GM21367 (cell line): ENCODE measurements around the gene GNS.
"Not testable (repeated sequence)": the region's sequence is repeated elsewhere in the genome, so short reads cannot be mapped to it uniquely, and the experiment has no call there.

Experiments used
- ATAC-seq: cut with Tn5 transposase; IDR thresholded peaks from one replicate; pipeline ENCODE4 v1.9.1; 2021; ENCODE audit not compliant: unreplicated experiment

GNS gene

DNA sequence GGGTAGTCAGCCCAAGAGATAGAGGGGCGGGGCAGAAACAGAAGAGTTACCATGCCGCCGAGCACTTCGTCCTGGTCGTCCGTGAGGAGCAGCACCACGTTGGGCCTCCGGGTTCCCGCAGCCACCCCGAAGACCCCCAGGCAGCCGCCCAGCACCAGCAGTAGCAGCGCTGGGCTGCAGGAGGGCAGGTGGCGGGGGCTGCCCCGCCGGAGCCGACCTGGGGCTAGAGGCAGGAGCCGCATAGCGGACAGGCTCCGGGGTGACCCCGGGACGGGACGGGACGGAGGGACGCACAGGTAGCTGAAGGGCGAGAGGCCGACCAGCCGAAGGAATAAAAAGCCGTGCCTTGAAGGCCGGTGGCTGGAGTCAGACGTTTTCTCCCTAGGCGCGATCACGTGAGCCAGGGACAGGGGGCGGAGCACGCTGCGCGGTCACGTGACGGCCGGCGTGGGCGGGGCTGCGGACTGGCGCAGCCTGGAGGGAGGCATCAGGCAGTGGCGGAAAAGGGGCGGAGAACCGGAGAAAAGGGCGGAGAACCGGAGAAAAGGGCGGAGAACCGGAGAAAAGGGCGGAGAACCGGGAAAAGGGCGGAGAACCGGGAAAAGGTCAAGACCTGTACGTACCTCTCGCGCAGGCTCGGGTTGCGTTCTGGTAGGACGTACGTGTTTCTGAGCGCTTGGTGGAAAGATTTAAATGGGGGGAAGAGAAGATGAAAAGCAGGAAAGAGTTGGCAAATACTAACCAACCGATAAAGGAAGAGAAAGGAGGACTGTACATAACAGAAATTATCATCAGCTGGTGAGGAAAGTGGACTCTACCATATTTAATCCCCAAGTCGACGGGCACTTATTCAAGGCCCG is at the start of gene GNS:
Gene GNS (minus strand): TSS at position 372 of the 860 bp plus-strand sequence. CDS start 130 bp downstream, at position 242.
- ATAC-seq: peak; percentile 72

DNA sequence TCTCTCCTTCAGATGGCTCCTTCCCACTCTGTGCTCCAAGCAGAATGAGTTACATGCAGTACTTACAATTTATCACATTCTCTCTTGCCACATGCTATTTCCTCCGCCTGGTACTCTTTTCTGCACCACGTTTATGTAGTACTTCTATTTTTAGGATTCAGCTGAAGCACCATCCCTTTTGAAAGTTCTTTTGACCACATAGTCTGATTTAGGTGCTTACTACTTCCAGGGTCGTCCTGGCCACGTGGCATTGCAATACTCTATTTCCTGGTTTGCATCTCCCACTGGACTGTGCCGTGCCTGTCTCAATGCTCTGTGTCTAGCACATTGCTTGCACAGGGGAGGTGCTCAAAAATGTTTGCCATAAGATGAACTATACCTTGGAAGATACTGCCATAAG is 48.9 kb upstream of the GNS start:
- ATAC-seq: peak; percentile 60

DNA sequence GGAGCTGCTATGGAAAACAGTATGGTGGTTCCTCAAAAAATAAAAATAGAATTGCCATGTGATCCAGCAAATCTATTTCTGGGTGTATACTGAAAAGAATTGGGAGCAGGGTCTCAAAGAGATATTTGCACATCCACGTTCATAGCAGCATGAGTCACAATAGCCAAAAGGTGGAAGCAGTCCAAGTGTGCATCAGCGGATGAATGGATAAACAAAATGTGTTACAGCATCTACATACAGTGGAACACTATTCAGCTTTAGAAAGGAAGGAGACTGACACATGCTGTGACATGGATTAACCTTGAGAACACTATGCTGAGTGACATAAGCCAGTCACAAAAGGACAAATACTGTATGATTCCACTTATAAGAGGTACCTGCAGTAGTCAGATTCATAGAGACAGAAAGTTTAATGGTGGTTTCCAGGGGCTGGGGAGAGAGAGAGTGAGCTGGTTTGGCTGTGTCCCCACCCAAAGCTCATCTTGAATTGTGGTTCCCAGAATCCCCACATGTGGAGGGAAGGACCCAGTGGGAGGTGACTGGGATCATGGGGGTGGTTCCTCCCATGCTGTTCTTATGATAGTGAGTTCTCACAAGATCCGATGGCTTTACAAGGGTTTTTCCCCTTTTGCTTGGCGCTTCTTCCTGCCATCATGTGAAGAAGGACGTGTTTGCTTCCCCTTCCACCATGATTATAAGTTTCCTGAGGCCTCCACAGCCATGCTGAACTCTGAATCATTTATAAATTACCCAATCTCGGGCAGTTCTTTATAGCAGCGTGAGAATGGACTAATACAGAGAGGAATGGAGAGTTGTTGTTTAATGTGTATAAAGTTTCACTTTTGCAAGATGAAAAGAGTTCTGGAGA is 47.6 kb upstream of the GNS start:
- ATAC-seq: no peak

DNA sequence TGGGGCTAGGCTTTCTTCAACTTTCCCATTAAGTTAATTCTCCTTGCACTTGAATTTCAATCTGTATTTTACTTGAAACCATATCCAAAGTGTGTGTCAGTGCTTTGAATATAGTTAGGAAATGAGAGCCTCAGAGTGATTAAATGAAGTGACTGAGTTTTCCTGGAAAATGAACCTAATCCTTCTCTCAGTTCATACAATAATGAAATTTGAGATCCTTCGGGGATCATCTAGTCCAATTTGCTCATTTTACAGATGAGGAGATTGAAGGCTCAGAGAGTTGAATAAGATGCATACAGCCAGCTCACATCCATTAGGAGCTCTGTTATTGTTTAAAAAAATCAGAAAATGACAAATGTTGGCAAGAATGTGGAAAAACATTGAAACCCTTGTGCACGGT is 47.0 kb upstream of the GNS start:
- no peak for ATAC-seq

DNA sequence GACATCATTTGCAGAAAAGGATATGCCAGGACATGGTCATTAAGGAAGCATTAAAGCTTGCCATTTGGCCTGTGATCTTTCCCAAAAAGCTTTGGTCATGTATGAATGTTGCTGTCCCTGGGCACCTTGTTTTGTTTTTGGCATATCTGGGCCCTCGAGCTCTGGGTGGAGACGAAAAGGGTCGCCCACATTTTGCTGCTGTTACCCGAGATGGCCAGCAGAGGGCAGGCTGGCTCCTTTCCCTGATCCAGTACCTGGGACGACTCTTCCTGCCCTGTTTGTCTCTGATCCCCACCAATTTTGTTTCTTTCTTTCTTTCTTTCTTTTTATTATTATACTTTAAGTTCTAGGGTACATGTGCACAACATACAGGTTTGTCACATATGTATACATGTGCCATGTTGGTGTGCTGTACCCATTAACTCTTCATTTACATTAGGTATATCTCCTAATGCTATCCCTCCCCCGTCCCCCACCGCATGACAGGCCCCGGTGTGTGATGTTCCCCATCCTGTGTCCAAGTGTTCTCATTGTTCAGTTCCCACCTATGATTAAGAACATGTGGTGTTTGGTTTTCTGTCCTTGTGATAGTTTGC is 43.1 kb upstream of the GNS start:
- ATAC-seq: not testable (repeated sequence)

DNA sequence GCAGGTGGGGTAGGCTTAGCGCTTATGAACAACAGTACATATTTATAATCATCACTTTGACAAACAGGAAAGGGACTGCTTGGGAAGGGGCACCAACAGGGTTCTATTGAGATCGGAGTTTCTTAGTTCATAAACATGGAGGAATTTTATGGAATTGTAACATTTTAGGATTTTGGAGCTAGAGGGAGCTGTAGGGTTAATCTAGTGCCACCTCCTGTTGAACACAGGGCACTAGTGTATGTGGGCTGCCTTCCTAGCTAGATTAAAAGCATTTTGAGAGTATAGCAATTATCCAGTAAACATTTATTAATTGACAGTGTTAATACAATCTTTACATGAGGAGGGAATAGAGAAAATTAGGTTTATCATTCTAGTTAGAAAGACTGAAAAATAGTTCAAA is 42.2 kb upstream of the GNS start:
- no peak for ATAC-seq

DNA sequence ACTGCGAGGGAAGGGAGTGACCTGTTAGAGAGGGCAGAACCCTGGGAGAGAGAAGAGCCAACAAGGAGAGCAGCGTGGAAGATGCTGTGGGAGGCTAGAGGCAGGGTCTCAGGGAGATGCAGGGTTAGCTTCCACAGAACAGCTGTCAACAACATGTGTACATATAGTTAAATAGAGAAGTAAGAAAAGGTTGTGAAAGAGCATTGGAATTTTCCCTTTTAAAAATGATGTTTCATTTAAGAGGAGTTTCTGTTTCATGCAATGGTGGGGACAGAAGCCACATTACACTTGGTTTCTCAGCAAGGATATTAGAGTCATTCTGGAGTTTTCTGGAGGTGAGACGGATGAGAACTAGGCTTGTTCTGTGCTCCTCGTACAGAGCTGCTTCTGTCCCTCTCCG is 41.4 kb upstream of the GNS start:
- ATAC-seq: peak; percentile 52

DNA sequence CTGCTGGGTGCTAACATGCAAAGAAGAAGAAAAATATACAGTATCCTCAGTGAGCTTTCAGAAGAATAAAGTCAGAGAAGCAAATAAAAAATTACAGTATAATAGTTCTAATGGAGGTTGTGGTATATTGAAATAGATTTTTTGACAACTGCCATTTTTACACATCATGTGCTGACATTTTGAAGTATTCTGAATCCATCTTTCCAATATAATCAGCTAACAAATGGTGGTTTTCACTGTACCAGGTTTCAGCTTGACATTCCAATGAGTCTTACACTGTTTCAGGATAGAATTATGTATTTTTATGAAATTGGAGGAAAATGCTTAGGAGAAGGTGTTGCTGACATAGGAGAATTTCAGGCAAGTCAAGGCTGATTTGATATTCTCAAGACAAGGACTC is 39.0 kb upstream of the GNS start:
- no peak for ATAC-seq

DNA sequence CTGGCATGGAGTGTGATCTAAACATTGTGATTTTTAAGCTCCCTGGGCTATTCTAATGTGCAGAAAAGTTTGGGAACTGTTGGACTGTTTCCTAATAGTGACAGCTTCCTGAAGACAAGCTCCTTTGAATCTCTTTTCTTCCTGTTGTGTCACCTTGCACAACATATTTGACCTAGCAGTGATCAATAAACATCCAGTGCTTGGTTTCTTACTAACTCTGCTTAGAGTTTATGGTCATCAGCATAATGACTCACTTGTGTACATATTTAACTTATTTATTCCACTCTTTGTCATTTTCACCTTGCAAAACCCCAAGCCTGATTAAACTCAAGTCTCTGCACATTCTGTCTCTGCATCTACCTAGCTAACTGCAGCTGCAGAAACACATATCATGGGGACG is 38.0 kb upstream of the GNS start:
- ATAC-seq: no peak

DNA sequence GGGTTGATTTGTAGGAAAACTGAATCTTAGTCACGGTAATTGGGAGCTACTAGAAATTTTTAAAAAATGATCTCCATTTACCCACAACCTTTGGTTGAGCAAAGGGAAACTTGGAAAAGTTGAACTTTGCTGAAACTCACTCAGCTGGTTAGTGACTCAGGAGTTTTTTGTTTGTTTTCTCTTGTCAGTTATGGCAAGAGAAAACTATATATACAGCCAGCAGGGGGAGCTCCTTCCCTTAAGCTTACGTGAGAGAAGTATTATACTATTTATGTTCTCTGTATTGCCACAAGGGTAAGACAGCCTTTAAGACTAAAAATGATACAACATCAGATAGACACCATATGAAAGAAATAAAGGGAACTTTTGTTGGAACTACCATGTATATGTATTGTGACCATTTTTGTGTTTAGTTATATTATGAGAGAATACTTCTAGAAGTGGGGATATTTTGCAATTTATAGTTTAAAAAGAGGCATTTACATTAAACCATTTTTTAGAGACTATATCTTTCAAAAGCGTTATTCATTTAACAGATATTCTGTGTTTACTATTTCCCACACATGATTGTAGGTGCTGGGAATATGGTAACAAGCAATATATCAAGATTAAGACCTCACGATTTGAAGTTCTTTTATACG is 37.1 kb upstream of the GNS start:
- peak; percentile 70 for ATAC-seq

DNA sequence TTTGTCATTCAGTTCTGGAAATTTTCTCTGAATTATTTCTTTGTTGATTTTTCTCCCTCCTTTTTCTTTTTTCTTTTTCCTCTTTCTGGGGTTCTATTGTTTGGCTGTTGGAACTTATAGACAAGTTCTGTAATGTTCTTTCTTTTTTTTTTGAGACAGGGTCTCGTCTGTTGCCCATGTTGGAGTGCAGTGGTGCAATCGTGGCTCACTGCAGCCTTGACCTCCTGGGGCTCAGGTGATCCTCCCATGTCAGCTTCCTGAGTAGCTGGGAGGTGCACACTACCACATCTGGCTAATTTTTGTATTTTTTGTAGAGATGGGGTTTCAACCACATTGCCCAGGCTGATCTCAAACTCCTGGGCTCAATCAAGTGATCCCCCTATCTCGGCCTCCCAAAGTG is 35.1 kb upstream of the GNS start:
- no peak for ATAC-seq

DNA sequence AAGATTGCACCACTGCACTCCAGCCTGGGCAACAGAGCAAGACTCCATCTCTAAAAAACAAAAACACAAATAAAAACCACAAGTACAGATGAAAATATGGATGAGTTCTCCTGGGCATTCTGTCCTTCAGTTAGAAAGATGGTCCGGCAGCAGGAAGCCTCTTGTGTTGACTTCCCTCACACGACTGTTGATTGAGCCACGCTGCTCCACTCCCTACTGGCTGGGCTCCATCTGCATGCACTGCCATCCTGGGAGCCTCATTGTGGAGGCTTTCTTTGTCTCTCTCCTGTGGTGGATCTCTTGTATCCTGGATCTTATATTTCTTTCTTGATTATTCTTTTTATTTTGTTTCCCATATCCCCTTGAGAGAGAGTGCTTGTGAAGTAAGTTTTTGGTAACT is 34.4 kb upstream of the GNS start:
- ATAC-seq: no peak

DNA sequence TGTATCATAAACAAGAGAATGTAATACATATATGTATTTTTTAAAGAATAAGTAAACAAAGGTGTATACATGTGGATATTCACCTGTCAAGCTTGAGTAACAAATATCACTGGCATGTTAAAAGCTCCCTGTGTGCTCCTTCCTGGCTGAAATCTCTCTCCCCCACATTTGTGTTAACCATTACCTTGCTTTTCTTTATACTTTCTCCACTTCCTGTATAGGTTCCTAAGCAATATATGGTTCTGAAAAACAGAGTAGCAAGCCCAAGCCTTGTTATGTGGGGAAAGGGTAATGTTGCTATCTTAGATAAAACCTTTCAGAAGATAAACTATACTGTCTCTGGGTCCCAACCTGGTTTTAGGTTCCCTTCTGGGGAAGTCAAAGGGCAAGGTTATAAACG is 32.9 kb upstream of the GNS start:
- no peak for ATAC-seq

DNA sequence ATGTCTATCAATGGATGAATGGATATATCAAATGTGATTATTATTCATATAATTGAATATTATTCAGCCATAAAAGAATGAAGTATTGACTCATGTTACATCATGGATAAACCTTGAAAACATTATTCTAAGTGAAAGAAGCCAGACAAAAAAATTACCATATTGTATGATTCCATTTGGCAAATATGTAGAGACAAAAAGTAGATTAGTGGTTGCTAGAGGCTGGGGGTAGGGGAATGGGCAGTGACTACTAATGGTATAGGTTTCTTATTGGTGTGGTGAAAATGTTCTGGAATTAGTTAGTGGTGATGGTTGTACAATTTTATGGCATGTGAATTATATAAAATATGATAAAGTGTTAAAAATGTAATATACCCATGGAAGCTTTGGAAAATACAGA is 31.8 kb upstream of the GNS start:
- no peak for ATAC-seq

DNA sequence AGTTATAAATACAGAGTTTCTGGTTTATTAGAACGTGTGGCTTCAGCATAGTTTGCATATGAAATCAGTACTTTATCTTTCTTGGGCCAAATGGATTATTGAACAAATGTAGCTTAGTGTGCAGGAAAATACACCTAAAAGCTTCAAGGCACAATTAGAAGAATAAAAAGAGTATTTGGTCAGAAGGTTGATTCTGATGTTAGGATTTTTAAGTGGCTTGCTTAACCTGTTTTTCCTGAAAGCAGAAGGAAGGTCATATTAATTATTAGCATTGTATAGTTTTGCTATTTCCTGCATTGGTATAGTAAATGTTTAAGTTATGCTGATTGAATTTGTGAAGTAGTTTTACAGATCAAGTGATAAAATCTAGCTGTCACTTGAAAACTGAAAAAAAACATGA is 31.0 kb upstream of the GNS start:
- ATAC-seq: no peak

DNA sequence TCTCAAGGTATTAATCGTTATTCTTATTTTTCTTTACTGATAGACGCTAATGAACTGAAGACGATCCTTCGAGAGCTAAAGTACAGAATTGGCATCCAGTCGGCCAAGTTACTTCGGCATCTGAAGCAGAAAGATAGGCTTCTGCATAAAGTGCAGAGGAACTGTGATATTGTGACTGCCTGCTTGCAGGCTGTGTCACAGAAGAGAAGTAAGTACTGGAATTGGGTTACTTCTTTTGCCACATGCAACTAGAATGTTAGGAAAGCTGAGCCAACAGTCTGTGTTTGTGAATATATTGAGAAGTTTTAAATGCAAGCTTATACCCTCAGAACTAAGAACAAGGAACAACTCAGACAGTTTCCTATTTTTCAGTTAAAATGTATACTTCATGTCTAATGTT is 26.6 kb upstream of the GNS start:
- no peak for ATAC-seq

DNA sequence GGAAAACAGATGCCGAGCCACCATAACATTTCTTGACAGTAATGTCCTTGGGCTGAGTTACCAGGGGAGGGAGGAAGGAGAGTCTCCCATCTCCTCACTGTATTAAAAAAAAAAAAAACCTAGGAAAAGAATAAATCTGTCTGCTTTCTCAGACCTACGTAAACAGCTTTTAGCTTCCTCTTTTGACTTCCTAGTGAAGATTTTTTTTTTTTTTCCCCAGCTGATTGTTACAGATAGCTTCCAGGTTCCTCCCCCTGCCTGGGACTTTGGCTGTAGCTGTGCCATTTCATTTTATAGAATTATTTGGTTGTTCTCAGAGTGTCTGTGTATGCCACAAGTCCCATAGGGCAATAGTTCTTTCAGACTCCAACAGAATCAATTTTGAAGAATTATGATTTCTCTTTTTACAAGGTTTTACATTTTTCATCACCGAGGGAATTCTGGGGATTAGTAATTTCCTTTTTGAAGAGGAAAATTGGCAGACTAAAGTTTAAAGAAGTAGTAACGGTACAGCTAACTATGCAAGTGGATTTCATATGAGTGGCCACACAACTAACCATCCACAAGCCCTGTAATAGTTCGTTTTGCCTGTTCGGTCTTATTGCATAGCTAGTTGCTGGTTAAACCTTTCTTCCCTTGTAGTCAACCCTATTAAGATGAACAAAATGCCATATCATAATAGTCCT is 23.1 kb upstream of the GNS start:
- no peak for ATAC-seq

DNA sequence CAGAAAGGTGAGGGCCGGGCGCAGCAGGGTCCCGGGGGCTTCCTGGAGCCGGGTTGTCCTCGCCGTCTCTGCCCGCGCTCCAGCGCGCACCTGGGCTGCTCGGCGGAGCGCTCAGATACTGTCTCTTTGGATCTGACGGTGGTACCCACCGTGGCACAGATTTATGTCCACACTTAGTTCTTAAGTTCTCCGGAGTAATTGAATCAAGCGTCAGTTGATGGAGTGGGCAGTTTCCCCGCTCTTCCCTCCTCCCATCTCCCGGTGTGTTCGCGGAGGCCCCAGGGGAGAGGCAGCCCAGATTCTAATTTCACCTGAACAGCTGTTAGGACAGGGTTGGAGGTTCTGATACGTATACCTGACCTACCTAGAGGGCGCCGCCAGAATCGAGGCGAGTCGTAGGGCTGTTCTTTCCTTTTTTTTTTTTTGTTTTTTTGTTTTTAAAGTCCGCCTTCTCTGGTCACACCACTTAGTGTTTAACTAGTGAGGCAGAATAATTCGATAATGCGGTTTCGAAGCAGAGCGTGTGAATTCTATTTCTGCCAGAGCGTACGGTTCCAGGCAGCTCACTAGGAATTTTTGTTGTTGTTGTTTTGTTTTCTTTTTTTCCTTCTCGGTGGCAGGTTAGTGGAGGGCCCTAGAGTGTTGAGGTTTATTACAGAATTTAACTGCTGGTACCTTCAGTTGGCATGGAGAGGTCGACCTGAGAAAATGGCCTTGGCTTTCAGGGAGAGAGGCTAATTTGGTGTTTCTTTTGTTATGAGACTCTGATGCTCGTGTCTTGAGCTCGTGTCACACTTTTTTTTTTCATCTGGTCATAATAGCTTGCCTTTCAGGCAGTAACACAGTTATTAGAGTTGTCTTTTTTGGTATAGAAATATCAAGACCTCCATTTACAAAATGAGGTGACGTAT is 22.3 kb upstream of the GNS start:
- ATAC-seq: no peak

DNA sequence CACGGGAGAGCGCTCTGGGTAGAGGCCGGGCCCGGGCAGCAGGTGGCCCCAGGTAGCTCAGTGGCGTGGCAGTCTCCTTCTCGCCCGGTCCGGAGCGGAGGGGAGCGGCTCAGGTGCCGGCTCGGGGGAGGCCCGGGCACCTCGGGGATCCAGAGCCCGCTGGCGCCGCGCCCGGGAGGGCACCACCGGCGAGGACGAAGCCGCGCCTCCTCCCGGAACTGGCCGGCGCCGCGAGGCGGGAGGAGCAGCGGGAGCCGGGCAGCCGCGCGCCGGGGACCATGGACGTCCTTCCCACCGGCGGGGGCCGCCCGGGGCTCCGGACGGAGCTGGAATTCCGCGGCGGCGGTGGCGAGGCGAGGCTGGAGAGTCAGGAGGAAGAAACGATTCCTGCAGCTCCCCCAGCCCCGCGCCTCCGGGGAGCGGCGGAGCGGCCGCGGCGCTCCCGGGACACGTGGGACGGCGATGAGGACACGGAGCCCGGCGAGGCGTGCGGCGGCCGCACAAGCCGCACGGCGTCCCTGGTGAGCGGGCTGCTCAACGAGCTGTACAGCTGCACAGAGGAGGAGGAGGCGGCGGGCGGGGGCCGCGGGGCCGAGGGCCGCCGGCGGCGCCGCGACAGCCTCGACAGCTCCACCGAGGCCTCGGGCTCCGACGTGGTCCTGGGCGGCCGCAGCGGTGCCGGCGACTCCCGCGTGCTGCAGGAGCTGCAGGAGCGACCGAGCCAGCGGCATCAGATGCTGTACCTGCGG is 21.5 kb upstream of the GNS start:
- ATAC-seq: no peak
